ENCODE data around the gene CYP46A1.

DNA sequence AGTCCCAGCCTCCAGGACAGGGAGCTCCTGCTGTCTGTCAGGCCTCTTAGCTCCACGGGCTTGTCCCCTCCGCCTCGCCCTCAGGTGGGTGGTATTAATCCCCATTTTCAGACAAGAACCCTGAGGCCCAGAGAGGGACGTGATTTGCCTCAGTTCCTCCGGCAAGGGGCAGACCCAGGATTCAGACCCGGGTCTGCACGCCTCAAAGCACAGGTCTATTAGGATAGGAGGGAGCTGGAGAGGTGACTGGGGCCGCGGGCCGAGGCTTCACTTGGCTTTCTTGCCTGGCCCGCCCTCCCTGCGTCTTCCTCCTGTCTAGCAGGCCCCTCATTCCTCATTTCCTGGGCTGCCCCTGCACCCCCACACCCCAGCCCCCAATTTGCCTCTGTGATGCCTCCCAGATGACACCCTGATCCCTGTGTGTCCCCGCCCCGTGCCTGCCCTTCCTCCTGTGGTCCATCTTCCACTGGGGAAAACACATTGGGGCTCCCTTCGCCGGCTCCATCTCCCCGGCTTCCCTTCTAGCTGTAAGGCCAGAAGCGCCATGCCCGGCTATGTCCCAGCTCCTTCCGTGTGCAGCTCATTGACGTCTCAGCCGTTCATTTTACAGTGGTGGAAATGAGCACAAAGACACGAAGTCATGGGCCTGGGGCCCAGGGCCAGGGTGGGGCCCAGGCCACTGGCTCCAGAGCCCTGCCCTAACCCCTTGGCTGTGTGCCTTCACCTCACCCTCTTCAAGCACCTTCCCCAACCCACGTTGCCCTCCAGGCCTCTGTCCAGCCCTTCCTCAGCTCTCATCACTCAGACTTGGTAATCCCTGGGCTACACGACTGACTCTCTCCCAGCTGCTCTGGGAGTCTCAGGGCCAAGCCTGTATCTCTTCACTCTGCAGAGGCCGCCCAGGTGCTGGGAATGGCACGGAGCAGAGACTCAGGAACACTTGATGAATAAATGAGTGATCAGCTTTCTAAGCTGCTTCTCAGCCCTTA, 15.5 kb upstream of the CYP46A1 start:
- TF ChIP-seq, protein P1, sequence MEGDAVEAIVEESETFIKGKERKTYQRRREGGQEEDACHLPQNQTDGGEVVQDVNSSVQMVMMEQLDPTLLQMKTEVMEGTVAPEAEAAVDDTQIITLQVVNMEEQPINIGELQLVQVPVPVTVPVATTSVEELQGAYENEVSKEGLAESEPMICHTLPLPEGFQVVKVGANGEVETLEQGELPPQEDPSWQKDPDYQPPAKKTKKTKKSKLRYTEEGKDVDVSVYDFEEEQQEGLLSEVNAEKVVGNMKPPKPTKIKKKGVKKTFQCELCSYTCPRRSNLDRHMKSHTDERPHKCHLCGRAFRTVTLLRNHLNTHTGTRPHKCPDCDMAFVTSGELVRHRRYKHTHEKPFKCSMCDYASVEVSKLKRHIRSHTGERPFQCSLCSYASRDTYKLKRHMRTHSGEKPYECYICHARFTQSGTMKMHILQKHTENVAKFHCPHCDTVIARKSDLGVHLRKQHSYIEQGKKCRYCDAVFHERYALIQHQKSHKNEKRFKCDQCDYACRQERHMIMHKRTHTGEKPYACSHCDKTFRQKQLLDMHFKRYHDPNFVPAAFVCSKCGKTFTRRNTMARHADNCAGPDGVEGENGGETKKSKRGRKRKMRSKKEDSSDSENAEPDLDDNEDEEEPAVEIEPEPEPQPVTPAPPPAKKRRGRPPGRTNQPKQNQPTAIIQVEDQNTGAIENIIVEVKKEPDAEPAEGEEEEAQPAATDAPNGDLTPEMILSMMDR (IDR thresholded peaks at IDR 0.05 in 8 of 11, conservative IDR thresholded peaks at IDR 0.05 in 3 of 11): no peak
- TF ChIP-seq POLR2A (IDR thresholded peaks at IDR 0.05) (no peak), POLR2AphosphoS5 (IDR thresholded peaks at IDR 0.05) (no peak)
